BE2C (cell line): ENCODE data around the gene MYH6.
"Not testable (repeated sequence)": the region's sequence is repeated elsewhere in the genome, so short reads cannot be mapped to it uniquely, and the experiment has no call there.

Experiments
- DNase-seq: peaks from one replicate; pipeline ENCODE4 v3.0.0-alpha.2; 2020
- H3K27me3 ChIP-seq: fragments of 250-450 bp; sonication (Bioruptor Pico); 2 replicates; pipeline ENCODE4 v1.5.1; 2020; ENCODE audit warnings: mild to moderate bottlenecking
- H3K36me3 ChIP-seq: fragments of 250-450 bp; sonication (Bioruptor Pico); 2 replicates; pipeline ENCODE4 v1.5.1; 2020; ENCODE audit warnings: mild to moderate bottlenecking
- H3K4me1 ChIP-seq: fragments of 250-450 bp; sonication (Bioruptor Pico); 2 replicates; pipeline ENCODE4 v1.5.1; 2020
- H3K4me3 ChIP-seq: 2 replicates; pipeline ENCODE4 v1.5.1; 2011; ENCODE audit warnings: low read depth, low read length
- H3K9me3 ChIP-seq: fragments of 250-450 bp; sonication (Bioruptor Pico); 2 replicates; pipeline ENCODE4 v1.5.1; 2020
- TF ChIP-seq, protein P1 (sequence below): IDR thresholded peaks from 2 replicates; pipeline ENCODE4 v1.5.1; 2012; ENCODE audit warnings: mild to moderate bottlenecking, low read depth, low read length

The MYH6 gene

GRCh38 chr14:23405096-23405495, 3.0 kb downstream of the MYH6 start:
- Histone ChIP-seq H3K36me3 (no peaks in the 10 kb centered on the region), H3K4me1 (no peaks in the 10 kb centered on the region), H3K9me3 (no peaks in the 10 kb centered on the region), H3K27me3 (peaks cover 19% of the 10 kb centered on the region), H3K4me3 (no peak overlapping the region)
- DNase-seq: no peak
- TF ChIP-seq, protein P1, sequence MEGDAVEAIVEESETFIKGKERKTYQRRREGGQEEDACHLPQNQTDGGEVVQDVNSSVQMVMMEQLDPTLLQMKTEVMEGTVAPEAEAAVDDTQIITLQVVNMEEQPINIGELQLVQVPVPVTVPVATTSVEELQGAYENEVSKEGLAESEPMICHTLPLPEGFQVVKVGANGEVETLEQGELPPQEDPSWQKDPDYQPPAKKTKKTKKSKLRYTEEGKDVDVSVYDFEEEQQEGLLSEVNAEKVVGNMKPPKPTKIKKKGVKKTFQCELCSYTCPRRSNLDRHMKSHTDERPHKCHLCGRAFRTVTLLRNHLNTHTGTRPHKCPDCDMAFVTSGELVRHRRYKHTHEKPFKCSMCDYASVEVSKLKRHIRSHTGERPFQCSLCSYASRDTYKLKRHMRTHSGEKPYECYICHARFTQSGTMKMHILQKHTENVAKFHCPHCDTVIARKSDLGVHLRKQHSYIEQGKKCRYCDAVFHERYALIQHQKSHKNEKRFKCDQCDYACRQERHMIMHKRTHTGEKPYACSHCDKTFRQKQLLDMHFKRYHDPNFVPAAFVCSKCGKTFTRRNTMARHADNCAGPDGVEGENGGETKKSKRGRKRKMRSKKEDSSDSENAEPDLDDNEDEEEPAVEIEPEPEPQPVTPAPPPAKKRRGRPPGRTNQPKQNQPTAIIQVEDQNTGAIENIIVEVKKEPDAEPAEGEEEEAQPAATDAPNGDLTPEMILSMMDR: no peak

GRCh38 chr14:23404331-23404900, 3.7 kb downstream of the MYH6 start:
- Histone ChIP-seq H3K4me1 (no peaks in the 10 kb centered on the region), H3K4me3 (no peak overlapping the region), H3K27me3 (peaks cover 19% of the 10 kb centered on the region), H3K36me3 (no peaks in the 10 kb centered on the region), H3K9me3 (no peaks in the 10 kb centered on the region)
- TF ChIP-seq, protein P1: no peak
- DNase-seq: peak; percentile 35

GRCh38 chr14:23403908-23404307, 4.2 kb downstream of the MYH6 start:
- TF ChIP-seq, protein P1: no peak
- no peak for DNase-seq
- Histone ChIP-seq H3K4me1 (no peaks in the 10 kb centered on the region), H3K9me3 (no peaks in the 10 kb centered on the region), H3K4me3 (no peak overlapping the region), H3K36me3 (no peaks in the 10 kb centered on the region), H3K27me3 (peaks cover 19% of the 10 kb centered on the region)

DNA sequence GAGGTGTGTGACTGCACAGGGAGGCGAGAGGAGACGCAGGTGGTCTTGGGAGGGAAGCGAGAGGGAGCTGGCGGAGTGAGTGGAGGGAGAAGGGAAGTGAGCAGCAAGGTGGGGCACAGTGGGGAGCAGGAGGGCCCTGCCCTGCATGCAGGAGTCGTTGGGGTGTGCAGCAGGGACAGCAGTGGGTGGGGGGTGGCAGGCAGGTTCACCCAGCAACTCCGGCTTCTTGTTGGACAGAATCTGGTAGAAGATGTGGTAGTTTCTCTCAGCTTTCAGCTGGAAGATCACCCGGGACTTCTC, 5.0 kb downstream of the MYH6 start:
- Histone ChIP-seq H3K4me3 (no peak overlapping the region), H3K4me1 (no peaks in the 10 kb centered on the region), H3K36me3 (no peaks in the 10 kb centered on the region), H3K27me3 (peaks cover 19% of the 10 kb centered on the region), H3K9me3 (no peaks in the 10 kb centered on the region)
- no peak for DNase-seq
- TF ChIP-seq, protein P1: no peak

- Histone ChIP-seq H3K36me3 (no peaks in the 10 kb centered on the region), H3K4me1 (no peaks in the 10 kb centered on the region), H3K27me3 (peaks cover 19% of the 10 kb centered on the region), H3K4me3 (no peak overlapping the region), H3K9me3 (no peaks in the 10 kb centered on the region)
- no peak for DNase-seq
- TF ChIP-seq, protein P1: no peak
Observed at GRCh38 chr14:23402296-23403138, 5.6 kb downstream of the MYH6 start.

GRCh38 chr14:23401291-23401690, 6.8 kb downstream of the MYH6 start:
- TF ChIP-seq, protein P1: no peak
- Histone ChIP-seq H3K36me3 (no peaks in the 10 kb centered on the region), H3K27me3 (peaks cover 14% of the 10 kb centered on the region), H3K4me3 (no peak overlapping the region), H3K4me1 (no peaks in the 10 kb centered on the region), H3K9me3 (no peaks in the 10 kb centered on the region)
- no peak for DNase-seq

DNA sequence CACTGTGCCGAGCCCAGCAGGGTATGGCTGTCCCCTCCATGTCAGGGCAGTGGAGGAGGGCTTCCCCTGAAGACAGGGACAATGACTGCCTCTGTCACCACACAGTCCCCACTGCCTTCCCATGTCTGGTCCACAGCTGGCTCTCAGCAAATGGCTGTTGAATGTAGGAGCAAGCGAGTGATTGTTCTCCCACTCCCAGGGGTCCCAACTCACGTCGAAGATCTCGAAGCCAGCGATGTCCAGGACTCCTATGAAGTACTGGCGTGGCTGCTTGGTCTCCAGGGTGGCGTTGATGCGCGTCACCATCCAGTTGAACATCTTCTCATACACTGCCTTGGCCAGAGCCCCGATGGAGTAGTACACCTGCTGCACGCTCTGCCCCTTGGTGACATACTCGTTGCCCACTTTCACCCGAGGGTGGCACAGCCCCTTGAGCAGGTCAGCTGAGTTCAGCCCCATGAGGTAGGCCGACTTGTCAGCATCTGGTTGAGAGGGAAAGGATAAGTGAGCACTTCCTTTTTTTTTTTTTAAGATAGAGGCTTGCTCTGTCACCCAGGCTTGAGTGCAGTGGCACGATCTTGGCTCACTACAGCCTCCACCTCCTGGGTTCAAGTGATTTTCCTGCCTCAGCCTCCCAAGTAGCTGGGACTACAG, 7.5 kb downstream of the MYH6 start:
- DNase-seq, H3K9me3 ChIP-seq, H3K4me1 ChIP-seq, H3K36me3 ChIP-seq, H3K4me3 ChIP-seq: not testable (repeated sequence)
- H3K27me3 ChIP-seq: peaks cover 16% of the 10 kb centered on the region
